Urothelium cell line (cell line): ENCODE measurements around the gene GRM5.
A peak's percentile ranks its signal among the peaks of the same experiment; 100 is the strongest.
"Not testable (repeated sequence)": the region's sequence is repeated elsewhere in the genome, so short reads cannot be mapped to it uniquely, and the experiment has no call there.

Experiments used
- DNase-seq: peaks from one replicate; pipeline ENCODE4 v3.0.0; 2011; ENCODE audit warnings: low spot score, mixed read lengths
- FAIRE-seq: peaks from 2 replicates; lab custom pipeline; 2011; peaks lifted over from hg19 to GRCh38; lab: Jason Lieb, UNC

Gene GRM5

GRCh38 chr11:88978992-88979391 lies 86.8 kb downstream of the GRM5 start:
- DNase-seq, result peak; percentile 4
- FAIRE-seq, result not testable (repeated sequence)

DNA sequence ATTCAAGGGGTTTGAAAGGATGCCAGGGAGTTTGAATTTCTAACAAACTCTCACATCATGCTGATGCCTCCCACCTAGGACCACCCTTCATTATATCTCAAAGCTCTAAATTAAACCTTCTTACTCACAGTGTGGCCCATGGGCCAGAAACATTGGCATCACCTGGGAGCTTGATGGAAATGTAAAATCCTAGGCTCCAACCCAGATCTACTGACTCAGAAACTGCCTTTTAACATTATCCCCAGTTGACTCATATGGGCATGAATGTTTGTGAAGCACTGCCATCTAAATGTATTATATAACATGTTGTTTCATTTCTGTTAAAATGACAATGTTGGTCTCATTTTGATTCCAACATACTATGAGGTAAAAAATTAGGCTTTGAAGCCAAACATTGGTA lies 90.3 kb downstream of the GRM5 start:
- DNase-seq, result not testable (repeated sequence)
- peak; percentile 92 for FAIRE-seq

DNA sequence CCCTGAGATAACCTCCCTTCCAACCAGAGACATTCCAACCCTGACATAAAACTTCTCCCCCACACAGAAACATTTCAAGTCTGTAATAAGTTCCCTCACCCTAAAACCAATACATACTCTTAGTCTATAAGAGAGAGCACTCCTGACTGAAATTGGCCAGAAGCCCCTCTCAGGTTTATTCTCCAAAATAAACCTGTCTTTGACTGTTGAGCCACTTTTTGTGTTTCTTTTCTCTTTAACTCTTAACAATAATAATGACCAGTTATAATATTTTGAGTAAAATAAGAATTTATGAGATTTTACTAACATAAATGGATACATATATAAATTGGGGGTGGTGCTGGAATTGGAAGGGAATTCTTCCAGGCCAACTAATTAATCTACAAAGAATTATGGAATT lies 93.6 kb downstream of the GRM5 start:
- DNase-seq (no peak), FAIRE-seq (no peak)

GRCh38 chr11:88961621-88962020 lies 104.2 kb downstream of the GRM5 start:
- FAIRE-seq, DNase-seq: not testable (repeated sequence)

DNA sequence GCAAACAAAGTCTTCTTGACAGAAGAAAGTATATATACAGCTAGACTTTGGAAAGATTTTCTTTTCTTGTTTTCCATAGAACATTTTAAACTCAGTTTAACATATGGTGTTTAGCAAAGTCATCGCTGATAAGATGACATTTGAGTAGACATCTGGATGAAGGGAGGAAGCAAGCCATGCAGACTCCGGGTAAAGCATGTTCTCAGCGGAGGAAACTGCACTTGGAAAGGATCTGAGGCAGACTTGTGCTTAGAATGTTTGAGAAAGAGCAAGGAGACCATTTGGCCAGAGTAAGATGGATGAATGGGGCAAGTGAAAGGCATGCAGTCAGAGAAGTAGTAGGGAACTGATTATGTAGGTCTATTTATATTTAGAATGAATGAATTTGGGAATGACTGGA lies 105.9 kb downstream of the GRM5 start:
- not testable (repeated sequence) for FAIRE-seq, DNase-seq

DNA sequence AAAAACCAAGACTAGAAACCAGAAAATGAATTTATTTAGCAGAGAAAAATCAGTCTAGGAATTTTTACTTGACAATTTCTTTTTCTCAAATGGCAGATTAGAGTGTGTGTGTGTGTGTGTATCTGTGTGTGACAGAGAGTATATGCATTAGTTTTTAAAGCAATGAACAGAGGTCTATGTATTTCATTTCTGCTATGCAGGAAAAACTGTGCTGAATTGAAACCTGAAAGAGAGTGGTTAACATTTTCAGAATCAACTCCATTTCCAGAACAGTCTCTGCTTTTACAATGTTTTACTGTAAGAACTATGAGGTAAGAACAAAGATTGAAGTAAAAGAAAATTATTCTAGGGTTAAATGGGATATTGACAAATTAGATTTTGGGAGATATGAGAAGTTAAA lies 114.8 kb downstream of the GRM5 start:
- DNase-seq, result no peak
- peak; percentile 5 for FAIRE-seq

GRCh38 chr11:88948908-88949307 lies 116.9 kb downstream of the GRM5 start:
- FAIRE-seq, result peak; percentile 68
- DNase-seq, result not testable (repeated sequence)

DNA sequence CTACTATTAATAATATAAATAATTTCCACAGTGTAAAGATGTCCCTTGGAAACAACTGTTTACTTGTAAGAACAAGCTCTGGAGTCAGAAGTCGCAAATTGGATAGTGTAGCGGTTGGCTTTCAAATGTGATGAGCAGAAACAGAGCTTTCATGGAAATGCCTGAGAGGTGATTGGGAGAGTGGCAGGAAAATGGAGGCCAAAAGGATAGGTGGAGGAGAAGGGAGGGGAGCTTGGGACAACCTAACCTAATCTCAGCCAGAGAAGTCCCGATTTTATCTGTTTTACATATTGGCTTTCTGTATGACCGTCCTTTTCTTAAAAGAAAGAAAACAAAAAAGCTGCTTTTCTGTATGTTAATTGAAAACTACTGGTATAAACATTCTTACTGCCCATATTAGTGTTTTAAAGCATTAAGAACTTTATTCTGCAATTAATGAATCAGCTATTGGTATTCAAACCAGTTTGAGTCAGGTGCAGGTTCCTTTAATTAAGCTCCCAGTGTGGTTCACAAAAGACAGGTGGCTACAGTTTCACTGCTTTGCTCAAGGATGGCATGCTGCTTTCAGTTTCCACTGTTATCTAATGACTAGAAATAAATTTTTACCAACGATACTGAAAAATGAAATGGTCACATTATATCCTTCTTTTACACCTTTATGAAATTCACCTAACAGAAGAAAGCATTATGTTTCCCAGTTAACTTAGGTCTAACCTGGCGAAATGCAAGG lies 117.8 kb downstream of the GRM5 start:
- not testable (repeated sequence) for FAIRE-seq, DNase-seq

- FAIRE-seq, result not testable (repeated sequence)
These were observed 136.1 kb downstream of the GRM5 start for GRCh38 chr11:88929665-88930064.

GRCh38 chr11:88917065-88917464 lies 148.7 kb downstream of the GRM5 start:
- DNase-seq, FAIRE-seq: not testable (repeated sequence)

More at GRCh38 chr11:88929665-88930064, 136.1 kb downstream of the GRM5 start:
- not testable (repeated sequence) for DNase-seq

DNA sequence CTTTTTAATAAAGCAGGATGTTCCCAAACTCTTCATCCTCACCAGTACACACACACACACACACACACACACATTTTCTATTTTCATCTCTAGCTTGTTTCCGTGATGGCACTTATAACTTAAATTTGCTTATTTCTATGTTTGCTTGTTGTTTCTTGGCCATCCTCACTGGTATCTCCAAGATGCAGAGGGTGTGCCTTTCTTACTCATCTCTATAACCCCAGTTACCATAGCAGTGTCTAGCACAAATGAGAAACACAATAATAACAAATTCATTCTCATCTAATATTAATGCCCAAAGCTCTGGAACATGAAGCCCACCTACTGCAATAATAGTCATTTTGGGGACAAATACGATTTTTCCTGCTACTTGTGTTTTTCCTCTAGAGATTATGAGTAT lies 156.3 kb downstream of the GRM5 start:
- FAIRE-seq (no peak), DNase-seq (no peak)

DNA sequence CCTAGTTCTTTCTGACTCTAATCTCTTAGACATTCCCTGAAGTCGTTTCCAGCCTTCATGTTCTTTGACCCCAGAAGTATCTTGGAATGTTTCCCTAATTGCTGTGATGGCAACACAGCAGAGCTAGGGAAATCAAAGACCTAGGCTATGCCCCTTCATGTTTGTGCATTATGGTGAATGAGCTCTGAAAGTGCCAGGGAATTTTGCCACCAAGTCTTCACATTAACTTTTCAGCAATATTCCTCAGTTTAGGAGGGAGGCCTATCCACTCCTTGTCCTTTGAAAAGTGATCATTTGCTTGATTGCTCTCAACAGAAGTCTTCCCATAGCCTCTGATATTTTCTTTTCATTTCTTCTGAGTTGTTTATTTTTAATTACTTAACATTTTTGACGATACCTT lies 164.3 kb downstream of the GRM5 start:
- not testable (repeated sequence) for DNase-seq, FAIRE-seq

- peak; percentile 91 for FAIRE-seq
- not testable (repeated sequence) for DNase-seq
These were observed 176.9 kb downstream of the GRM5 start for GRCh38 chr11:88888855-88889254.

DNA sequence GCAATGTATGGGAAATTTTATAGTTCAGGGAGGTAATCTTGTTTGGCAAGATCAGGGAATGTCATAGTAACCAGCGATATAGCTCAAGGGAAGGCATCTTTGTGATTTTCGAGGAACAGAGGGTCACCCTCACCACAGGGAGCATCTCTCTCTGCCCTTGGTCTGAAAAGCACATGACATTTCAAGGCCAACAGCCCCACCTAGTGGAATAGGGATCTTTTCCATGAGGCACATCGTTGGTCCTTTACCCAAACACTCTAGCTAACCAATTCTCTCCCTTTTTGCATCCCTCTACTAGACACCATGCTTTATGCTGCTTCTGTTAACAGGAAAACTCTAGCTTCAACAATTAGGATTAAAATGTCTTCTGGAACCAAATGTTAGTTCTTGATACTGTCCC lies 179.0 kb downstream of the GRM5 start:
- DNase-seq (peak; percentile 51), FAIRE-seq (peak; percentile 85)

- DNase-seq, FAIRE-seq: not testable (repeated sequence)
These were observed 183.0 kb downstream of the GRM5 start for GRCh38 chr11:88882800-88883199.

GRCh38 chr11:88861618-88862017 lies 204.2 kb downstream of the GRM5 start:
- no peak for FAIRE-seq
- no peak for DNase-seq

GRCh38 chr11:88860431-88860830 lies 205.4 kb downstream of the GRM5 start:
- DNase-seq, result not testable (repeated sequence)
- FAIRE-seq, result peak; percentile 17

- DNase-seq, FAIRE-seq: not testable (repeated sequence)
These were observed 211.8 kb downstream of the GRM5 start for GRCh38 chr11:88853963-88854362.

DNA sequence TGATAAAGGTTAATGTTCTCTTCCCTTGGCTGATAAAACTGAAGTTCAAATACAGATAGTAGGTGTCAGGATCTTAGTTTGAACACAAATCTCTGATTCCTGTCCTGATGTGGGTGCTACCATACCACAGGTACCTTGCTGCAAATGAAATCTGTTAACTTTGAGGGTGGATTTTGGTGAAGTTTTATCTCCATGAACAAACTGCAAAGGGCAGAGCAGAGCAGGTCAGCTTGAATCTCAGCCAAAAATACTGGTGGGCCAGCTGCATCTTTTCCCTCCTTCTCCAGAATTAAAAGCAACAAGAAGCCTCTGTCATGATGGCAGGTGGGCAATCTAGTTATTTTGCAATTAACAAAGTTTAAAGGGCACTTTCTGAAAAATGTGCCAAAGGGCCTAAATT lies 214.2 kb downstream of the GRM5 start:
- not testable (repeated sequence) for FAIRE-seq, DNase-seq

- not testable (repeated sequence) for DNase-seq
- peak; percentile 17 for FAIRE-seq
These were observed 216.0 kb downstream of the GRM5 start for GRCh38 chr11:88849773-88850172.

GRCh38 chr11:88849368-88849767 lies 216.4 kb downstream of the GRM5 start:
- FAIRE-seq (no peak), DNase-seq (no peak)

GRCh38 chr11:88846266-88846665 lies 219.5 kb downstream of the GRM5 start:
- FAIRE-seq, result not testable (repeated sequence)

More at GRCh38 chr11:88846266-88846665, 219.5 kb downstream of the GRM5 start:
- not testable (repeated sequence) for DNase-seq
